CMK (cell line): ENCODE results near the gene ATP5PO.

Experiments used
- DNase-seq: peaks from one replicate; pipeline ENCODE4 v3.0.0-alpha.2; 2010; ENCODE audit warnings: low read depth

ATP5PO gene, protein sequence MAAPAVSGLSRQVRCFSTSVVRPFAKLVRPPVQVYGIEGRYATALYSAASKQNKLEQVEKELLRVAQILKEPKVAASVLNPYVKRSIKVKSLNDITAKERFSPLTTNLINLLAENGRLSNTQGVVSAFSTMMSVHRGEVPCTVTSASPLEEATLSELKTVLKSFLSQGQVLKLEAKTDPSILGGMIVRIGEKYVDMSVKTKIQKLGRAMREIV

DNA sequence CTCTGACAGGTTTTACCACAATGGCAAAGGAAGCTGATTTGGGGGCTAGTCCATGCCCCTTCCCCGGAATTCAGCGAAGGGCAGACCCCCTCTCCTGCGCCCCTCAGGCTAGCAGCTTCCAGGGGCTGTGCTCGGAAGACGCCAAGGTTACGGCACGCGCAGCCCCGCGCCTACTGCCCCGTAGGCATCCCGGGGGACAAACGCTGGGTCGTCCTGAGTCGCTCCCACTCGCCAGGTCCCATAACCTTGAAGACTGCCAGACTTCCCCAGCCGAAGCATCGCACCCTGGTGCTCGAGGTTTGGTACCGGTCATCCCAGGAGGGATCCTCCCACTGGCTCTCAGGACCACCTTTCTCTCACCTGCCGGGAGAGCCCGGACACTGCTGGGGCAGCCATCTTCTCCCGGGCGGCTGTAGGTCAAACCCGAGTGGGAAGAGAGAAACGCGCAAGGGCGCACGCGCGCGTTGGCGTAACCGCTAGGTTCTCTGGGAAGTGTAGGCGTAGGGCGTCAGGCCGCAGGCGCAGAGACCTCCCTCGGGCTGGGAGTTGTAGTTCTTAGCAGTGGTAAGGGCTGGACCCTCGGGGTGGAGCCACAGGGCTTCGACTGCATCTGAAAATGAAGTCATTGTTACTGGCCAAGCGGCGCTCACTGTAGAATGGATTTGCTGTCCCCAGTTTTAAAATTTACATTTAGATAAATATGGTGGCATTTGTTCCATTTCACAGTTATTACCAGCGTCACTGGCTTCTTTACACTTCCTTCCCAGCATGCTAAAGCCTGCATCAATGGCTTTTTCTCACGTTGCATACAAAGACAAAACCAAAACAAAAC lies at the start of gene ATP5PO:
ATP5PO (minus strand) TSS at position 437 of the 832 bp plus-strand sequence; CDS start at position 396, 41 bp downstream.
- peak; percentile 99 for DNase-seq

DNA sequence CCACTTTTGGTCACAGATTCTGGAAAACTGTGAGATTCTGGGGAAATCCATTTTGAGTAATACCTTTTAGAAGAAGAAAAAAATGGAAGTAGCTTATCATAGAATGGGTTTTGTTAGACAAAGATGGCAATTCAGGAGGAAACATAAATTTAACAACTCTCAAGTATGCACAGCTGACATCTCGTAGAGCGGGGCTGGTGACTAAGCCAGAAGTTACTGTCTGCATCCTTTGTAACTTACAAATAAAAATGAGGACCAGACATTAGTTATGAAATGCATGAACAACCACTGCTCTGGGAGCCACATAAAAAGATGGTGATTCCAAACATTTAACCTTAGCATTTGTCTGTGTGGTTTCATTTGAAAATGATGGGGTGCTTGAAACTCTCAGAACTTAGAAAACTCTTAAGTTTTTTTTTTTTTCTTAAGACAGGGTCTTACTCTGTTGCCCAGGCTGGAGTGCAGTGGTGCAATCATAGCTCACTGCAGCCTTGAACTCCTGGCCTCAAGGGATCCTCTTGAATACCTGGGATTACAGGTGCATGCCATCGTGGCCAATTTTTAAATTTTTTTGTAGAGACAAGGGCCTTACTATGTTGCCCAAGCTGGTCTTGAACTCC lies 49.2 kb upstream of the ATP5PO start:
- no peak for DNase-seq

- no peak for DNase-seq
Measured at GRCh38 chr21:33963848-33964555, 48.4 kb upstream of the ATP5PO start.

- no peak for DNase-seq
Measured at GRCh38 chr21:33962290-33962689, 46.7 kb upstream of the ATP5PO start.

- no peak for DNase-seq
Measured at GRCh38 chr21:33961061-33961460, 45.5 kb upstream of the ATP5PO start.

- DNase-seq, result no peak
Measured at GRCh38 chr21:33959680-33960079, 44.1 kb upstream of the ATP5PO start.

DNA sequence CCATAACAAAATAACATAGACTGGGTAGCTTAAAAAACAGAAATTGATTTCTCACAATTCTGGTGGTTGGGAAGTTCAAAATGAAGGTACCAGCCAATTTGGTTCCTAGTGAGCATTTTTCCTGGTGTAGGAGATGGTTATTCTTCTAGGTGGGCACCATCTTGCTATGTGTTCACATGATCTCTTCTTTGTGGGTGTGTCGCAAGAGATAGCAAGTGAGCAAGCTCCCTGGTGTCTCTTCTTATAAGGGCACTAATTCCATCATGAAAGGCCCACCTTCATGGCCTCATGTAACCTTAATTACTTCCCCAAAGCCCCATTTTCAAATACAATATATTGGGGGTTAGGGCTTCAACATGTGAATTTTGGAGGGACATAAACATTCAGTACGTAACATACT lies 38.8 kb upstream of the ATP5PO start:
- DNase-seq, result no peak

DNA sequence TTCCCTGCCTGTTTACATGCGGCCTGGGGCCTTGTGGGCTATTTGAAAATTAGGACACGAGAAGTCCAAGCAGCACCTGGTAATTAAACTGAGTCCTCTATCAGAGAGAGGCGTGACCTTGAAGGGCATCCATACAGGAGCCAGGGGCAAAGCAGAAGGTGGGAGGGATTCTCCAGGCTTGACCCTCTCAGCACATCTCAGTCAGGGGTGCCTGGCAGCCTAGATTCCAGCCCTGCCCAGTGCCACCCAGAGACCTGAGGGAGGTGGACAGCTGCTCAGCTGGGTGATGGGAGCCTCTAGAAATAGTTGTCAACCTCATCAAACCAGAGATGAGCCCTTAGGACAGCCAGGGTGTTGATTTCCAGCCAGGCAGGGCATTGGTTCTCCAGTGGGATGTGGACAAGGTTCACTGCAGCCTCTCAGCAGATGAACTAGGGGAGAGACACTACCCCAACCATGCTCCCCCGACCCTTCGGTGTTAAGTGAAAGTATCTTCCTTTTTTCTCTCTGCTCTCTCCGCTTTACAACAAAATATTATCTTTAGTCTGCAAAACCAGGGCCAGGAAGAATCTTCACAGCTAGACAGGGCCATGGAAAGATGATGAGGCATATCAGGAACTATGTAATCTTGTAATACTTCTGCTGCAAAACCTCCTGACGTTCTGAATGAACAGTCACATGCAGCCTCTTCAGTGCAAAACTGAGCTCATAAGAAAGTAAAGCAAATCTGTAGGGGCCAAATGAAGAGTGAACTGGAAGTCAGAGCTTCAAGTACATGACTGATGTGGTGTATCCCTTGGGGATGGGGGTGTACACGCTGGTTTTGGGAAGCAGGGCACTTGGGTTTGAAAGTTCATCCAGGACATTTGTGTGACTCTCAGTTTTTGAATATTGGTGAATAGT lies 35.9 kb upstream of the ATP5PO start:
- no peak for DNase-seq

DNA sequence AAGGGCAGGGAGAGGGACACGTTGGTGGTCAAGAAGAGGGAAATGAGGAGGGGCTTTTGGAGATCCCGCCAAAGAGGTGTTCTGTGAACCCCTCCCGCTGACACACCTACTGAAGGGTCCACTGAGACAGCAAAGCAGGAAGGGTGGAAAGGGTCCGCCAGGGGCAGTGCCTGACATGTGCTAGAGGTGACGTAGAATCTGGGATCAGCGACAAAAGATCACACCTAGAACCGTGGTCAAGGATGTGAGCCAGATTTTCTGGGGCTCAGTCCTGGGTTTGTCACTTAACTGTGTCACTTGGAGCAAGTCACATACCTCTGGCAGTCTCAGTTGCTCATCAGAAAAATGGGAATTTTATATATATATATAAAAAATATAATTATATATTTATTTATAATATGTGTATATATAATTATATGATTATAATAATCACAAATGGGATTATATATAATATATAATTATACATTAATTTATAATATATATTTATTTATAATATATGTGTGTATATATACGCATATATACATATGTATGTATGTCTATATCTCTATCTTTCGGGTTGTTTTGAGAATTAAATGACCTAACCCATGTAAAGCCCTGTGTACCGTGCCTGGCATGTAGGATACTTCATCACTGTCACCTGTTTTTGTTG lies 35.0 kb upstream of the ATP5PO start:
- no peak for DNase-seq

- DNase-seq, result no peak
Measured at GRCh38 chr21:33949516-33950430, 34.2 kb upstream of the ATP5PO start.

DNA sequence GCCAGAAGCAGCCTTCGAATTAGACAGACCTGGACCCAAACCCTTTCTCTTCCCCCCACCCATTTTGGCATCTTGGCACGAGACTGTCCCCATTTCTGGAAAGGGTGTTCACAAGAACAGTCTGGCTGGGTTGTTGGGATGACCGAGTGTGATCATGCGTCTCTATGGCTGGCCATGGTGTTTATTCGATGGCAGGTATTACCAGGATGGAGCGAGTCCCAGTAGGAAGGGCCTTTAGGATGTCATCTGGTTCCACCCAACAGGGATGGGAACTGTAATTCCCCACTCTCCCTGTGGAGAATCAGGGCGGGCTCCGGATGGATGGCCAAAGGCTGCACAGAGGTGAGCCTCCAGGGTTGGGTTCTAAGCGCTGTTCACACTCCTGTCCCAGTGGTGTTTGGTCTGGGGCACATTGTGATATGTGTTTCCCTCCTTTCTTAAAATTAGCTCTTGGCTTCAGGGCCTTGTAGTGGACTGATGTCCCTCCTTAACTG lies 33.4 kb upstream of the ATP5PO start:
- DNase-seq, result no peak

GRCh38 chr21:33948096-33948950 lies 32.7 kb upstream of the ATP5PO start:
- DNase-seq, result no peak

GRCh38 chr21:33947451-33948095 lies 32.0 kb upstream of the ATP5PO start:
- no peak for DNase-seq

DNA sequence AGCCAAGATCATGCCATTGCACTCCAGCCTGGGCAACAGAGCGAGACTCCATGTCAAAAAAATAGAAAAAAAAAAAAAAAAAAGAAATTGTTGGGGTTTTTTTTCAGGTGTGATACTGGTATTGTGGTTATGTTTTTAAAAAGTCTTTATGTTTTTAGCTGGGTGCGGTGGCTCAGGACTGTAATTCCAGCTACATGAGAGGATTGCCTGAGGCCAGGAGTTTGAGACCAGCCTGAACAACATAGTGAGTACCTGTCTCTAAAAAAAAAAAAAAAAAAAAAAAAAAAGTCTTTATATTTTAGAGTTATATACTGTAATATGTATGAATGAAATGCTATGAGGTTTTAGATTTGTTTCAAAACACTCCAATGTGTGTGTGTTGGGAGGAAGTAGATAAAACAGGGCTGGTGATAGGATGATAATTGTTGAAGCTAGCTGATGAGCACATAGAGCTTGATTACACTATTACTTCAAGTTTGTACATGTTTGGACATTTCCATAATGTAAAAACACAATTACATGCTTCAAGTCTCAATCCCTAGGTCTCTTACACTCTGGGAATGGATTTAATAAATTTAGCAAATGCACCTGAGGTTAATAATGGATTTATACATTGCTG lies 30.2 kb upstream of the ATP5PO start:
- no peak for DNase-seq

DNA sequence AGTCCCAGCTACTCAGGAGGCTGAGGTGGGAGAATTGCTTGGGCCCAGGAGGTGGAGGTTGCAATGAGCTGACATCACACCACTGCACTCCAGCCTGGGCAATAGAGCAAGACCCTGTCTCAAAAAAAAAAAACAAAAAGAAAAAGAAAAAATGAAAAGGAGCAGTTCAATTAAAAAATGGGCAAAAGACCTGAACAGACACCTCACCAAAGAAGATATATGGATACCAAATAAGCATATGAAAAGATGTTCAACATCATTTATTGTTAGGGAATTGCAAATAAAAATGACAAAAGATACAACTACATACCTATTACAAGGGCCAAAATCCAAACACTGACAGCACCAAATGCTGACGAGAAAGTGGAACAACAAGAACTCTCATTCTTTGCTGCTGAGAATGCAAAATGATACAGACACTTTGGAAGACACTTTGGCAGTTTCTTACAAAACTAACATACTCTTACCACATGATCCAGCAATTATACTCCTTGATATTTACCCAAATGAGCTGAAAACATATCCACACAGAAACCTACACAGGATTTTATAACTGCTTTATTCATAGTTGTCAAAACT lies 28.7 kb upstream of the ATP5PO start:
- no peak for DNase-seq

- DNase-seq, result no peak
Measured at GRCh38 chr21:33943293-33943692, 27.7 kb upstream of the ATP5PO start.

DNA sequence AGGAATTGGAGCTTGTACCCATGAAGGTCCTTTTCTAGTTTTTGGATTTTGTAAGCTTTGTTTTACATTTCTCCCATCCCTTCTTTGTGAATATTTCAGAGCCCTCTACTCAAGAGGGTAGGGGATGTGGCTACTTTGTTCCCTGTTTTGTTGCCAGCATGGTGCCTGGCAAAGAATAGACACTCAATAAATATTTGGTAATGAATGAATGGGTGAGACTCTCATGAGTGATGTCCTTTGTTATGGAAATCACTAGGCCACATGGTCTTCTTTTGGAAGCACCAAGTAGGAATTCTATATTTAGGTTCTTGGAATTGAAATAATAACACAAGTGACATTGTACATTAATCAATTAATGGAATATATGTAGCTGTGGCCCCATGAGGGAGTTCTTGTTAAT lies 26.8 kb upstream of the ATP5PO start:
- no peak for DNase-seq
